A549 (cell line): Measurements from ENCODE around the gene SLC22A23. TPM values are rescaled to one million over a fixed set of nuclear protein-coding genes. Genes with fewer than 3 reads are reported as not detected.

ENCODE experiments used
- ATAC-seq, 2 experiments: fragments of 200-7000 bp in 1 of 2; fragments of >200 bp in 1 of 2; cut with Nextera tagmentation in 1 of 2; cut with Tn5 transposase in 1 of 2; 3 replicates each; pipeline versions ENCODE4 v1.8.0 to v1.9.1; 2018 to 2020; ENCODE audit warnings: mild to moderate bottlenecking in 1 of 2, moderate library complexity in 1 of 2
- CTCF ChIA-PET: fragments of 300-600 bp; sonication (Branson Sonifier 250); formaldehyde crosslinking; extraction: SDS; loops from one replicate; lab custom pipeline; 2021; ENCODE audit warnings: antibody characterized with exemption, inconsistent platforms; lab: Yijun Ruan, JAX
- POLR2A ChIA-PET: fragments of 350-600 bp; formaldehyde crosslinking; extraction: SDS; loops from one replicate; lab custom pipeline; 2021; ENCODE audit warnings: antibody characterized with exemption, inconsistent platforms; lab: Yijun Ruan, JAX
- DNase-seq, 2 experiments: peaks; one replicate each; pipeline versions ENCODE4 v3.0.0 to v3.0.0-alpha.2; 2011 to 2016; ENCODE audit warnings: low read depth in 1 of 2, low spot score in 1 of 2
- FAIRE-seq: peaks from 2 replicates; lab custom pipeline; 2011; peaks lifted over from hg19 to GRCh38; lab: Jason Lieb, UNC
- H3K27ac ChIP-seq, 2 experiments: fragments of >200 bp; sonication (Bioruptor Twin); formaldehyde crosslinking; 3 replicates each; pipeline ENCODE4 v1.5.1; 2016 to 2017
- H3K4me1 ChIP-seq: fragments of >200 bp; sonication (Bioruptor Twin); formaldehyde crosslinking; 3 replicates; pipeline ENCODE4 v1.6.1; 2016
- H3K4me2 ChIP-seq: fragments of >200 bp; sonication (Bioruptor Twin); formaldehyde crosslinking; 3 replicates; pipeline ENCODE4 v1.6.1; 2016
- H3K4me3 ChIP-seq: fragments of >200 bp; sonication (Bioruptor Twin); formaldehyde crosslinking; 3 replicates; pipeline ENCODE4 v1.5.1; 2016
- H3K9me3 ChIP-seq: fragments of >200 bp; sonication (Bioruptor Twin); formaldehyde crosslinking; 3 replicates; pipeline ENCODE4 v1.6.1; 2016
- CBX2 ChIP-seq: fragments of 200-600 bp; sonication (generic); IDR thresholded peaks from 2 replicates; pipeline ENCODE4 v1.6.1; 2016; ENCODE audit warnings: low read depth, mild to moderate bottlenecking, borderline replicate concordance
- CHD4 ChIP-seq: fragments of 200-600 bp; sonication (generic); IDR thresholded peaks from 2 replicates; pipeline ENCODE4 v1.6.1; 2016; ENCODE audit warnings: antibody characterized with exemption, mild to moderate bottlenecking, borderline replicate concordance
- EHMT2 ChIP-seq: fragments of 200-600 bp; sonication (generic); IDR thresholded peaks from 2 replicates; pipeline ENCODE4 v1.6.1; 2016; ENCODE audit warnings: antibody characterized with exemption, low read depth, mild to moderate bottlenecking, moderate library complexity
- ELK1 ChIP-seq: fragments of 150-350 bp; IDR thresholded peaks from 2 replicates; pipeline ENCODE4 v1.6.1; 2014; ENCODE audit warnings: low read depth, mild to moderate bottlenecking, low read length
- FOSL2 ChIP-seq, 2 experiments: fragments of 450-650 bp in 1 of 2; fragments of >200 bp in 1 of 2; sonication (Bioruptor Twin) in 1 of 2; formaldehyde crosslinking; IDR thresholded peaks; 2 replicates each; pipeline versions ENCODE4 v1.5.0 to v1.6.1; 2016 to 2020; ENCODE audit warnings: mild to moderate bottlenecking in 1 of 2, moderate library complexity in 1 of 2
- HMGXB4 ChIP-seq: fragments of 250-450 bp; sonication (Bioruptor Pico); IDR thresholded peaks from 2 replicates; pipeline ENCODE4 v1.5.0; 2021; ENCODE audit warnings: mild to moderate bottlenecking, moderate library complexity, borderline replicate concordance
- HOXB13 ChIP-seq: fragments of 250-450 bp; sonication (Bioruptor Pico); IDR thresholded peaks from 2 replicates; pipeline ENCODE4 v1.5.0; 2020; ENCODE audit warnings: low read depth, mild to moderate bottlenecking, moderate library complexity
- HOXB5 ChIP-seq: fragments of 250-450 bp; sonication (Bioruptor Pico); IDR thresholded peaks from 2 replicates; pipeline ENCODE4 v1.5.0; 2020; ENCODE audit warnings: mild to moderate bottlenecking, moderate library complexity
- MAFK ChIP-seq: fragments of 450-650 bp; IDR thresholded peaks from 2 replicates; pipeline ENCODE4 v1.6.1; 2014; ENCODE audit not compliant: partially characterized antibody
- PHF8 ChIP-seq: fragments of 200-600 bp; sonication (generic); IDR thresholded peaks from 2 replicates; pipeline ENCODE4 v1.6.1; 2016; ENCODE audit warnings: low read depth, mild to moderate bottlenecking, antibody characterized with exemption, moderate library complexity, borderline replicate concordance
- POLR2A ChIP-seq: IDR thresholded peaks from 2 replicates; pipeline ENCODE4 v1.6.1; 2012; ENCODE audit warnings: mild to moderate bottlenecking, low read length
- RAD21 ChIP-seq, 2 experiments: fragments of >200 bp in 1 of 2; sonication (Bioruptor Twin) in 1 of 2; formaldehyde crosslinking in 1 of 2; IDR thresholded peaks in 1 of 2; conservative IDR thresholded peaks in 1 of 2; 2 replicates in 1 of 2; 3 replicates in 1 of 2; pipeline ENCODE4 v1.6.1; 2012 to 2018; ENCODE audit warnings: inconsistent platforms in 1 of 2
- RARB ChIP-seq: fragments of 250-450 bp; sonication (Bioruptor Pico); IDR thresholded peaks from 2 replicates; pipeline ENCODE4 v1.8.0; 2021; ENCODE audit warnings: mild to moderate bottlenecking, moderate library complexity
- RCOR1 ChIP-seq: fragments of 150-350 bp; IDR thresholded peaks from 2 replicates; pipeline ENCODE4 v1.6.1; 2014; ENCODE audit warnings: antibody characterized with exemption, low read length, low read depth
- SMC3 ChIP-seq: fragments of >200 bp; sonication (Bioruptor Twin); formaldehyde crosslinking; IDR thresholded peaks from 3 replicates; pipeline ENCODE4 v1.6.1; 2018; ENCODE audit warnings: inconsistent platforms
- TFCP2L1 ChIP-seq: fragments of 250-450 bp; sonication (Bioruptor Pico); IDR thresholded peaks from 2 replicates; pipeline ENCODE4 v1.5.0; 2021; ENCODE audit warnings: mild to moderate bottlenecking
- TP53 ChIP-seq: fragments of 250-450 bp; sonication (Bioruptor Pico); IDR thresholded peaks from 2 replicates; pipeline ENCODE4 v1.5.0; 2021; ENCODE audit warnings: mild to moderate bottlenecking, moderate library complexity
- ZNF302 ChIP-seq: fragments of 250-450 bp; sonication (Bioruptor Pico); IDR thresholded peaks from 2 replicates; pipeline ENCODE4 v1.9.0; 2021; ENCODE audit warnings: inconsistent platforms, mild to moderate bottlenecking, moderate library complexity
- ZSCAN20 ChIP-seq: fragments of 250-450 bp; sonication (Bioruptor Pico); IDR thresholded peaks from 2 replicates; pipeline ENCODE4 v1.8.0; 2022; ENCODE audit warnings: mild to moderate bottlenecking, moderate library complexity
- WGBS: methylation state at CpG from one replicate; pipeline ENCODE4 v1.1.6; 2017; ENCODE audit errors: missing lambda C conversion rate; 5-methylcytosine and 5-hydroxymethylcytosine counted together
- polyA plus RNA-seq, 4 experiments: library from polyadenylated mRNA; depleted of rRNA in 3 of 4; stranded (reverse); fragments of >200 nt; fragmentation: RNase III in 1 of 4; extraction: RNeasy Plus Mini Kit Qiagen cat#74134 plus additional on column Dnase treatment in 1 of 4; gene quantifications; 2 replicates in 3 of 4; 3 replicates in 1 of 4; pipeline ENCODE4 v1.2.3, GENCODE V29; 2011 to 2017
- TF ChIP-seq, protein P1 (sequence below): IDR thresholded peaks from 2 replicates; pipeline ENCODE4 v1.6.1; 2012

The SLC22A23 gene
- polyA plus RNA-seq, 2 of the 4 experiments (the other 2 are of a cell fraction), result 4.4 to 6.2 TPM

GRCh38 chr6:3433005-3433404 lies 23.8 kb downstream of the SLC22A23 start (continued):
- TF ChIP-seq, protein P1, sequence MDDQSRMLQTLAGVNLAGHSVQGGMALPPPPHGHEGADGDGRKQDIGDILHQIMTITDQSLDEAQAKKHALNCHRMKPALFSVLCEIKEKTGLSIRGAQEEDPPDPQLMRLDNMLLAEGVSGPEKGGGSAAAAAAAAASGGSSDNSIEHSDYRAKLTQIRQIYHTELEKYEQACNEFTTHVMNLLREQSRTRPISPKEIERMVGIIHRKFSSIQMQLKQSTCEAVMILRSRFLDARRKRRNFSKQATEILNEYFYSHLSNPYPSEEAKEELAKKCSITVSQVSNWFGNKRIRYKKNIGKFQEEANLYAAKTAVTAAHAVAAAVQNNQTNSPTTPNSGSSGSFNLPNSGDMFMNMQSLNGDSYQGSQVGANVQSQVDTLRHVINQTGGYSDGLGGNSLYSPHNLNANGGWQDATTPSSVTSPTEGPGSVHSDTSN, result no peak
- TF ChIP-seq SMC3, result no peak
- TF ChIP-seq RARB (CRISPR knock-in tag), result no peak

DNA sequence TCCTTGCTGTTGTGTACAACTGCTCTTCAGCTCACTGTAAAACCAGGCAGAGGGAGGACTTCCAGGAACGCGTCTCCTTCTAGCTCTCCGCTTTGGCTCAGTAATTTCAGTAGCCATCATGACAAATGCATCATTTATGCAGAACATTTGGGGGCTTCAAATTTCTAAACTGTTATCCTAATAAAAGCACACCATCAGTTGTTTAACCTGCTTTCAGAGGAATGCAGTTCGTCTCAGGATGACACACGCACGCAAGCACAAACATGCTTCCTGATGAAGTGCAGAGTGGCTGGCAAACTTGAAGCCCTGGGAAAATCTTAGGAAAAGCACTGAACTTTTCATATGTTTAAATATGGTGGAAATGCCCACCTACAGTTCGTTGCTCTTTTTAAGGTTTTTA lies 24.4 kb downstream of the SLC22A23 start:
- DNase-seq (no peak), ATAC-seq (no peak), FAIRE-seq (no peak)
- no peak for TF ChIP-seq RCOR1
- ChIA-PET CTCF (interaction anchor here (1.0 to 1.4 kb wide), 5 partner anchors 13 to 300 kb away, joined by 3 to 4 read pairs (median 3); partner anchors contain the start of gene SLC22A23), POLR2A (no interaction called here)
- 82% methylated on average over 7 of the region's 7 CpGs for WGBS
- H3K9me3 ChIP-seq, result no peaks in the 10 kb centered on the region
- peaks cover 6% of the 10 kb centered on the region; the same call in 2 of the 3 replicates for H3K4me1 ChIP-seq
- H3K4me2 ChIP-seq, result no peak overlapping the region
- no peak overlapping the region for H3K4me3 ChIP-seq
- H3K27ac ChIP-seq, result no peak overlapping the region

DNA sequence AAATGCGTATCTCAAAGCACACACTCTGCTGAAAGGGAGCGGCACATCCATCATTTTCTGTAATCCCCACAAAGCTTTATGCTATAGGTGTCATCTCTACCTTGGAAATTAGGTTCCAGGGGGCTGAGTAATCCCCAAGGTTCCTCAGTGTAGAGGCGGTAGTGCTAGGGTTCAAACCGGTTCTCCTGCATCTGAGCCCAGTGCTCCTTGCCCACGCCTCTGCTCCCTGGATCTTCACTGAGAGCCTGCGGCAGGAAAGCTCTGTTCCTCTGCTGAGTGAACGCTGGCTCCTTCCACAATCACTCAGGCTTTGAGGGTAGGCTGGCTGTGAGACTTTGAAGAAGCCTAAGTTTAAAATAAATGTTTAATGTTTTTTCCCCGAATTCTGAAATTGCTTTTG lies 24.9 kb downstream of the SLC22A23 start:
- peaks cover 7% of the 10 kb centered on the region; the same call in 2 of the 3 replicates for H3K4me1 ChIP-seq
- H3K27ac ChIP-seq, result no peak overlapping the region
- 92% methylated on average over 8 of the region's 8 CpGs for WGBS
- no peak for ATAC-seq
- no peak overlapping the region for H3K4me2 ChIP-seq
- TF ChIP-seq HOXB13, result no peak
- TF ChIP-seq HOXB5 (CRISPR knock-in tag), result no peak
- TF ChIP-seq PHF8, result no peak
- no peak for TF ChIP-seq CHD4
- no peak for TF ChIP-seq EHMT2
- TF ChIP-seq MAFK, result no peak
- no peak for TF ChIP-seq FOSL2 (IDR thresholded peaks at IDR 0.05)
- TF ChIP-seq FOSL2 (CRISPR knock-in tag; IDR thresholded peaks at IDR 0.05), result no peak
- no peak for TF ChIP-seq POLR2A
- TF ChIP-seq ZSCAN20 (CRISPR knock-in tag), result no peak
- no peak overlapping the region for H3K4me3 ChIP-seq
- H3K9me3 ChIP-seq, result no peaks in the 10 kb centered on the region
- no peak for DNase-seq
- ChIA-PET CTCF (interaction anchor here (1.0 to 1.3 kb wide), 4 partner anchors 13 to 300 kb away, joined by 3 to 4 read pairs (median 3); no protein-coding TSS in a partner anchor), POLR2A (no interaction called here)
- no peak for FAIRE-seq

GRCh38 chr6:3429211-3429610 lies 27.6 kb downstream of the SLC22A23 start:
- Histone ChIP-seq H3K4me1 (peaks cover 14% of the 10 kb centered on the region; the same call in 2 of the 3 replicates), H3K27ac (no peak overlapping the region), H3K4me3 (no peak overlapping the region), H3K9me3 (no peaks in the 10 kb centered on the region), H3K4me2 (no peak overlapping the region)
- ChIA-PET POLR2A (no interaction called here), CTCF (no interaction called here)
- no peak for DNase-seq
- no peak for TF ChIP-seq TP53
- TF ChIP-seq TFCP2L1, result no peak
- no peak for TF ChIP-seq HMGXB4 (CRISPR knock-in tag)
- TF ChIP-seq CHD4, result no peak
- TF ChIP-seq ELK1, result no peak
- TF ChIP-seq RAD21 (conservative IDR thresholded peaks at IDR 0.05 in 1 of 2, IDR thresholded peaks at IDR 0.05 in 1 of 2), result no peak
- TF ChIP-seq CBX2, result no peak
- TF ChIP-seq SMC3, result no peak
- no peak for TF ChIP-seq ZNF302
- TF ChIP-seq, protein P1, result no peak
- 93% methylated on average over 3 of the region's 3 CpGs for WGBS
- FAIRE-seq, result no peak
- ATAC-seq, result no peak
